SK-N-SH treated with all-trans-retinoic acid at 6 μM for 48 hours (cell line): ENCODE measurements around the gene RYR1.

Experiments
- ATAC-seq: fragments of 200-7000 bp; cut with Tn5 transposase; 3 replicates; pipeline ENCODE4 v1.9.1; 2020; ENCODE audit warnings: mild to moderate bottlenecking, moderate library complexity
- ARNTL ChIP-seq: fragments of 450-650 bp; formaldehyde crosslinking; IDR thresholded peaks from 2 replicates; pipeline ENCODE4 v1.5.0; 2020; ENCODE audit warnings: low read depth, mild to moderate bottlenecking, moderate library complexity, borderline replicate concordance
- BACH2 ChIP-seq: fragments of 250-450 bp; sonication (Bioruptor Pico); IDR thresholded peaks from 2 replicates; pipeline ENCODE4 v1.9.0; 2021; ENCODE audit warnings: mild to moderate bottlenecking, borderline replicate concordance
- CREB5 ChIP-seq: fragments of 250-450 bp; sonication (Bioruptor Pico); IDR thresholded peaks from 2 replicates; pipeline ENCODE4 v1.5.1; 2020; ENCODE audit warnings: low read depth, mild to moderate bottlenecking, moderate library complexity
- CSDC2 ChIP-seq: fragments of 250-450 bp; sonication (Bioruptor Pico); IDR thresholded peaks from 2 replicates; pipeline ENCODE4 v1.5.0; 2020; ENCODE audit warnings: mild to moderate bottlenecking, moderate library complexity
- CSRNP3 ChIP-seq: fragments of 250-450 bp; sonication (Bioruptor Pico); IDR thresholded peaks from 2 replicates; pipeline ENCODE4 v1.5.1; 2021; ENCODE audit warnings: mild to moderate bottlenecking, moderate library complexity
- ESRRG ChIP-seq: fragments of 250-450 bp; sonication (Bioruptor Pico); IDR thresholded peaks from 2 replicates; pipeline ENCODE4 v1.6.1; 2021; ENCODE audit warnings: mild to moderate bottlenecking
- GLIS3 ChIP-seq: fragments of 250-450 bp; sonication (Bioruptor Pico); IDR thresholded peaks from 2 replicates; pipeline ENCODE4 v1.5.0; 2020; ENCODE audit warnings: mild to moderate bottlenecking, moderate library complexity
- POU6F1 ChIP-seq: fragments of 250-450 bp; sonication (Bioruptor Pico); IDR thresholded peaks from 2 replicates; pipeline ENCODE4 v1.8.0; 2021; ENCODE audit warnings: low read depth, mild to moderate bottlenecking, moderate library complexity, borderline replicate concordance
- PPARA ChIP-seq: fragments of 250-450 bp; sonication (Bioruptor Pico); IDR thresholded peaks from 2 replicates; pipeline ENCODE4 v1.5.0; 2020; ENCODE audit warnings: mild to moderate bottlenecking, borderline replicate concordance
- RARB ChIP-seq: fragments of 250-450 bp; sonication (Bioruptor Pico); IDR thresholded peaks from 2 replicates; pipeline ENCODE4 v1.8.0; 2021; ENCODE audit warnings: mild to moderate bottlenecking, moderate library complexity
- SNAI2 ChIP-seq: fragments of 250-450 bp; sonication (Bioruptor Pico); IDR thresholded peaks from 2 replicates; pipeline ENCODE4 v1.5.0; 2020; ENCODE audit warnings: mild to moderate bottlenecking, moderate library complexity
- TCF4 ChIP-seq: fragments of 250-450 bp; sonication (Bioruptor Pico); IDR thresholded peaks from 2 replicates; pipeline ENCODE4 v1.8.0; 2021; ENCODE audit warnings: mild to moderate bottlenecking, moderate library complexity, borderline replicate concordance
- TOX ChIP-seq: fragments of 250-450 bp; sonication (Bioruptor Pico); IDR thresholded peaks from 2 replicates; pipeline ENCODE4 v1.8.0; 2021; ENCODE audit warnings: mild to moderate bottlenecking, moderate library complexity, borderline replicate concordance
- ZC3H10 ChIP-seq: fragments of 250-450 bp; sonication (Bioruptor Pico); IDR thresholded peaks from 2 replicates; pipeline ENCODE4 v1.5.1; 2021; ENCODE audit warnings: mild to moderate bottlenecking, moderate library complexity
- ZFP30 ChIP-seq: fragments of 450-650 bp; formaldehyde crosslinking; IDR thresholded peaks from 2 replicates; pipeline ENCODE4 v1.5.0; 2022; ENCODE audit warnings: mild to moderate bottlenecking, moderate library complexity
- ZNF565 ChIP-seq: fragments of 450-650 bp; formaldehyde crosslinking; conservative IDR thresholded peaks from 2 replicates; pipeline ENCODE4 v1.5.0; 2020; ENCODE audit warnings: low read depth, mild to moderate bottlenecking, moderate library complexity
- ZNF8 ChIP-seq: fragments of 450-650 bp; formaldehyde crosslinking; IDR thresholded peaks from 2 replicates; pipeline ENCODE4 v1.5.0; 2020; ENCODE audit warnings: mild to moderate bottlenecking, moderate library complexity

RYR1 gene

GRCh38 chr19:38528931-38529330 lies 95.4 kb downstream of the RYR1 start (continued):
- TF ChIP-seq POU6F1 (CRISPR knock-in tag) (no peak), ARNTL (CRISPR knock-in tag) (no peak), CSRNP3 (CRISPR knock-in tag) (no peak), ZFP30 (CRISPR knock-in tag) (no peak), ESRRG (CRISPR knock-in tag) (no peak), CREB5 (CRISPR knock-in tag) (no peak), CSDC2 (no peak), TOX (CRISPR knock-in tag) (no peak)

- ATAC-seq, result no peak
- TF ChIP-seq GLIS3 (CRISPR knock-in tag), result no peak
- TF ChIP-seq ARNTL (CRISPR knock-in tag), result no peak
- no peak for TF ChIP-seq TCF4 (CRISPR knock-in tag)
- no peak for TF ChIP-seq BACH2 (CRISPR knock-in tag)
These were observed 98.0 kb downstream of the RYR1 start for GRCh38 chr19:38531515-38531914.

- ATAC-seq, result no peak
- TF ChIP-seq ZNF565 (no peak), ZFP30 (CRISPR knock-in tag) (no peak)
These were observed 99.4 kb downstream of the RYR1 start for GRCh38 chr19:38532939-38533338.

- no peak for TF ChIP-seq ZFP30 (CRISPR knock-in tag)
- no peak for TF ChIP-seq CREB5 (CRISPR knock-in tag)
- no peak for TF ChIP-seq ZNF8
- no peak for TF ChIP-seq CSDC2
- TF ChIP-seq ESRRG (CRISPR knock-in tag), result no peak
- TF ChIP-seq TOX (CRISPR knock-in tag), result no peak
- no peak for TF ChIP-seq TCF4 (CRISPR knock-in tag)
- no peak for ATAC-seq
These were observed 101.1 kb downstream of the RYR1 start for GRCh38 chr19:38534574-38534973.

- no peak for TF ChIP-seq POU6F1 (CRISPR knock-in tag)
- TF ChIP-seq RARB (CRISPR knock-in tag), result no peak
- no peak for ATAC-seq
These were observed 101.7 kb downstream of the RYR1 start for GRCh38 chr19:38535212-38535611.

GRCh38 chr19:38537071-38537936 lies 103.8 kb downstream of the RYR1 start:
- no peak for TF ChIP-seq ZNF8
- no peak for TF ChIP-seq PPARA (CRISPR knock-in tag)
- no peak for TF ChIP-seq TCF4 (CRISPR knock-in tag)
- no peak for TF ChIP-seq SNAI2 (CRISPR knock-in tag)
- no peak for TF ChIP-seq ZC3H10 (CRISPR knock-in tag)
- TF ChIP-seq ZNF565, result no peak
- no peak for TF ChIP-seq TOX (CRISPR knock-in tag)
- TF ChIP-seq CREB5 (CRISPR knock-in tag), result no peak

More at GRCh38 chr19:38537071-38537936, 103.8 kb downstream of the RYR1 start:
- no peak for ATAC-seq
